ENCODE measurements around the gene MSL3B.

The MSL3B gene

GRCh38 chr2:233853353-233853752 is 14.8 kb downstream of the MSL3B start:
- H3K36me3 ChIP-seq (ENCODE audit: insufficient read depth, low read length), result peaks cover 50% of the 10 kb centered on the region

DNA sequence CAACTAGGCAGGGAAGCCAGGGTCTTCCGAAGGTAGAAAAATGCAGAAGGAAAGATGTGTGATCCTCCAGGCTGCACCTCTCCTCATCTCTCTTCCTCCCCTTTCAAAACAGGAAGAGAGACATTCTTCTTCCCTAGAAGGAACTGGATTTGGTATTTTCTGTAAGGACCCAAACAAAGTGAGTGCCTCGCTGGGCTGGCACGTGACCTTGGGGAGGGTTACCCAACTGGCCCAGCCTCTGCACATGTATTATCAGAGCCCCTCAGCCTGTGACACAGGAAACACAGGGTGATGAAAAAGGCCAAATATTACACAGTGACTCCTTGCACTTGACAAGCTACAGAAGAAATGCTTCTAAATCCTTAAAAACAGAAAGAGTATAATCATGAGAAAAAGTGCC is 16.1 kb downstream of the MSL3B start:
- Histone ChIP-seq H3K36me3 (ENCODE audit: insufficient read depth, low read length) (peaks cover 63% of the 10 kb centered on the region), H3K4me1 (ENCODE audit: insufficient read depth, low read length) (peaks cover 15% of the 10 kb centered on the region; the same call in 1 of the 2 replicates), H3K9me3 (ENCODE audit: insufficient read depth, low read depth, low read length) (no peaks in the 10 kb centered on the region), H3K27ac (ENCODE audit: low read depth, low read length) (no peak overlapping the region), H3K4me3 (ENCODE audit: low read length) (peak overlapping the region; percentile 67; the same call in 1 of the 2 replicates), H3K9ac (ENCODE audit: low read depth, low read length) (no peak overlapping the region), H3K27me3 (ENCODE audit: insufficient read depth, low read length) (no peaks in the 10 kb centered on the region)
- WGBS, result 83% methylated on average over 3 of the region's 3 CpGs

More at GRCh38 chr2:233853353-233853752, 14.8 kb downstream of the MSL3B start:
- Histone ChIP-seq H3K27me3 (ENCODE audit: insufficient read depth, low read length) (no peaks in the 10 kb centered on the region), H3K9ac (ENCODE audit: low read depth, low read length) (peak overlapping the region; percentile 88), H3K27ac (ENCODE audit: low read depth, low read length) (no peak overlapping the region), H3K4me3 (ENCODE audit: low read length) (peak overlapping the region; percentile 67), H3K9me3 (ENCODE audit: insufficient read depth, low read depth, low read length) (no peaks in the 10 kb centered on the region), H3K4me1 (ENCODE audit: insufficient read depth, low read length) (peaks cover 15% of the 10 kb centered on the region; the same call in 1 of the 2 replicates)
- WGBS, result 32% methylated on average over 8 of the region's 8 CpGs

- no peak overlapping the region for H3K4me3 ChIP-seq (ENCODE audit: low read length)
- H3K9ac ChIP-seq (ENCODE audit: low read depth, low read length), result no peak overlapping the region
- 86% methylated on average over 3 of the region's 6 CpGs for WGBS
- H3K4me1 ChIP-seq (ENCODE audit: insufficient read depth, low read length), result peaks cover 15% of the 10 kb centered on the region; the same call in 1 of the 2 replicates
- no peaks in the 10 kb centered on the region for H3K27me3 ChIP-seq (ENCODE audit: insufficient read depth, low read length)
- no peak overlapping the region for H3K27ac ChIP-seq (ENCODE audit: low read depth, low read length)
- no peaks in the 10 kb centered on the region for H3K9me3 ChIP-seq (ENCODE audit: insufficient read depth, low read depth, low read length)
- H3K36me3 ChIP-seq (ENCODE audit: insufficient read depth, low read length), result peaks cover 71% of the 10 kb centered on the region
Measured at GRCh38 chr2:233851169-233851568, 17.0 kb downstream of the MSL3B start.

DNA sequence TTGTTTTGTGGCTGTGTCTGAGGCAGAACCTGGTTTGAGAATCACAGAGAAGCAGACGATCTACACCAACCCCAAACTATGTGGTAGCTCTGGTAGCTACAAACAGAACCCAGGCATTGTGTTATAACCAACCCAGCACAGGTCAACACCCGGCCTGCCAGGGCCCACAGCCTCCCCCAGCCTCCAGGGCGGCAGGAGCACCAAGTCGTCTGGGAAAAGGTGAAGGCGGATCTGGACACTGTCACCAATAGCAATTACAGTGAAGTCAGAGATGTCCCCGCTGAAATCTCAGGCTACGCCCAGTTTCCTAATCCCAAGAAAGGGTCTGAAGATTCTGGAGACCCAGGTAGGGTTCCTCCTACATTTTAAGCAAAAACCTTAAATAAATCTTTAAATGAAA is 17.4 kb downstream of the MSL3B start:
- H3K9ac ChIP-seq (ENCODE audit: low read depth, low read length), result no peak overlapping the region
- H3K4me1 ChIP-seq (ENCODE audit: insufficient read depth, low read length), result peaks cover 15% of the 10 kb centered on the region; the same call in 1 of the 2 replicates
- H3K4me3 ChIP-seq (ENCODE audit: low read length), result no peak overlapping the region
- H3K9me3 ChIP-seq (ENCODE audit: insufficient read depth, low read depth, low read length), result no peaks in the 10 kb centered on the region
- H3K27ac ChIP-seq (ENCODE audit: low read depth, low read length), result no peak overlapping the region
- H3K27me3 ChIP-seq (ENCODE audit: insufficient read depth, low read length), result no peaks in the 10 kb centered on the region
- WGBS, result 95% methylated on average over 7 of the region's 7 CpGs
- peaks cover 76% of the 10 kb centered on the region for H3K36me3 ChIP-seq (ENCODE audit: insufficient read depth, low read length)

- Histone ChIP-seq H3K9ac (ENCODE audit: low read depth, low read length) (no peak overlapping the region), H3K27me3 (ENCODE audit: insufficient read depth, low read length) (no peaks in the 10 kb centered on the region), H3K27ac (ENCODE audit: low read depth, low read length) (no peak overlapping the region), H3K4me3 (ENCODE audit: low read length) (no peak overlapping the region), H3K36me3 (ENCODE audit: insufficient read depth, low read length) (peaks cover 86% of the 10 kb centered on the region), H3K9me3 (ENCODE audit: insufficient read depth, low read depth, low read length) (no peaks in the 10 kb centered on the region), H3K4me1 (ENCODE audit: insufficient read depth, low read length) (peaks cover 11% of the 10 kb centered on the region; the same call in 1 of the 2 replicates)
- WGBS, result 97% methylated on average over 13 of the region's 13 CpGs
Measured at GRCh38 chr2:233849607-233850271, 18.4 kb downstream of the MSL3B start.

GRCh38 chr2:233848276-233848675 is 19.9 kb downstream of the MSL3B start:
- Histone ChIP-seq H3K36me3 (ENCODE audit: insufficient read depth, low read length) (peaks cover 100% of the 10 kb centered on the region), H3K9me3 (ENCODE audit: insufficient read depth, low read depth, low read length) (no peaks in the 10 kb centered on the region), H3K9ac (ENCODE audit: low read depth, low read length) (no peak overlapping the region), H3K4me3 (ENCODE audit: low read length) (no peak overlapping the region), H3K27me3 (ENCODE audit: insufficient read depth, low read length) (no peaks in the 10 kb centered on the region), H3K4me1 (ENCODE audit: insufficient read depth, low read length) (peaks cover 10% of the 10 kb centered on the region; the same call in 1 of the 2 replicates), H3K27ac (ENCODE audit: low read depth, low read length) (no peak overlapping the region)
- 97% methylated on average over 13 of the region's 13 CpGs for WGBS

DNA sequence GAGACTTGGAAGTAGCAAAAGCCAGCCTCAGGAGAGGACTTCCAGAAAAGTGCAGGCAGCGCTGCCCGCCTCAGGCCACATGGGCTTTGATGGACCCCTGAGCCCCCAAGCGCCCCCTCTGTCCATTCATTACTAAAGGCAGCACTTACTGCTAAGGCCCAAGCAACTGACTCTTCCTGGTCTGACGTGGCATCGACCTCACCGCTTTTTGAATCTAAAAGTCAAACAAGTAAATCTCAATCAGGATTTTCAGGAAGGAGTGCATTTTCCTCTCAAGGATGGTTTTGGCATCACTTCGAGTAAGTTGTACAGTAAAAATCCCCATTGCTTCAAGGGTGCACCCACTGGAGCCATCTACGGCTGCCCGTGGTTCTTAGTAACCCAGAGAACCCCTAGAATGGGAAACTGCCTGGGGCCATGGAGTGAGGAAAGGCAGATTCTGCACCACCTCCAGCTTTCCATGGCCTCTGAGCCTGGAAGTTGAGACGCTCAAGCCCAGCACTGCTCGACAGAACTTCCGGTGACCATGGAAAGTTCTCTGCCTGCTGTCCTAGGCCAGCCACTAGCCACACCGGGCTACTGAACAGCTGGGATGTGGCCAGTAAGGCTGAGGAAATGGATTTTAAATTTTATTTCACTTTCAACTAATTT is 20.8 kb downstream of the MSL3B start:
- 0 out of 2 replicates have a peak, but pooled peaks cover under 1% of the 10 kb centered on the region for H3K4me1 ChIP-seq (ENCODE audit: insufficient read depth, low read length)

GRCh38 chr2:233846387-233847247 is 21.6 kb downstream of the MSL3B start:
- no peaks in the 10 kb centered on the region for H3K4me1 ChIP-seq (ENCODE audit: insufficient read depth, low read length)
- H3K9me3 ChIP-seq (ENCODE audit: insufficient read depth, low read depth, low read length), result no peaks in the 10 kb centered on the region
- H3K4me3 ChIP-seq (ENCODE audit: low read length), result no peak overlapping the region
- no peak overlapping the region for H3K9ac ChIP-seq (ENCODE audit: low read depth, low read length)
- H3K27me3 ChIP-seq (ENCODE audit: insufficient read depth, low read length), result no peaks in the 10 kb centered on the region
- H3K27ac ChIP-seq (ENCODE audit: low read depth, low read length), result no peak overlapping the region
- whole genome bisulfite sequencing, result 94% methylated on average over 16 of the region's 16 CpGs
- peaks cover 100% of the 10 kb centered on the region for H3K36me3 ChIP-seq (ENCODE audit: insufficient read depth, low read length)

More for the DNA sequence above, 20.8 kb downstream of the MSL3B start:
- no peak overlapping the region for H3K4me3 ChIP-seq (ENCODE audit: low read length)
- 95% methylated on average over 13 of the region's 13 CpGs for WGBS
- peaks cover 100% of the 10 kb centered on the region for H3K36me3 ChIP-seq (ENCODE audit: insufficient read depth, low read length)
- H3K9ac ChIP-seq (ENCODE audit: low read depth, low read length), result no peak overlapping the region
- H3K27ac ChIP-seq (ENCODE audit: low read depth, low read length), result no peak overlapping the region
- no peaks in the 10 kb centered on the region for H3K9me3 ChIP-seq (ENCODE audit: insufficient read depth, low read depth, low read length)
- no peaks in the 10 kb centered on the region for H3K27me3 ChIP-seq (ENCODE audit: insufficient read depth, low read length)

DNA sequence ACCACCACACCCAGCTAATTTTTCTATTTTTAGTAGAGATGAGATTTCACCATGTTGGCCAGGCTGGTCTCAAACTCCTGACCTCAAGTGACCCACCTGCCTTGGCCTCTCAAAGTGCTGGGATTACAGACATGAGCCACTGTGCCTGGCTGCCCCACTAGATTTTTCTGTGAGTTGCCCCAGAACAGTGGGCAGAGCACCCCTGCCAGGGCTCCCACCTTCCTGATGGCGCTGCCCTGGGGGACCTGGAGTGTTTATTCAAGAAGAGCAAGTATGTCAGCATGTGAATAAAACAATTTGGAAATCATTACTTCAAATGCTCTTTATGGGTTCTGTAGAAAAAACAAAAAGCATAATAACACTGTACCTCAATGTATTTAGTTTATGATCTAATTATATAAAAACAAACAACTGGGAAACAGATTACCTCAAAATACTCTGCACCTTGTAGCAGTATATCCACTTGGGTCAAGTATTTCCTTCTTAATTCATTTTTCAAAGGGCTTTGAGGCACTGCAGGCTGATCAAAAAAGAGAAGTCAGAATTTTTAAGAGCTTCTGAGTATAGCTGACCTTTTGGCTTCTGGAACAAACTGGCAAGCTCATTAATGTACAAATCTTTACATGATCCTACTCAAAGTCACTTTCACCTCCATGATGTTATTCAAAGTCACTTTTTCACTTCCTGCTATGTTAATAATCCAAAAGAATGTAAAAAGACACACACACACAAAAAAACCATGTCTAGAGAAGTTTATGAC is 22.7 kb downstream of the MSL3B start:
- H3K36me3 ChIP-seq (ENCODE audit: insufficient read depth, low read length), result peaks cover 100% of the 10 kb centered on the region
- WGBS, result 93% methylated on average over 1 of the region's 1 CpG

GRCh38 chr2:233844836-233845235 is 23.4 kb downstream of the MSL3B start:
- no peak overlapping the region for H3K27ac ChIP-seq (ENCODE audit: low read depth, low read length)
- peaks cover 100% of the 10 kb centered on the region for H3K36me3 ChIP-seq (ENCODE audit: insufficient read depth, low read length)
- H3K27me3 ChIP-seq (ENCODE audit: insufficient read depth, low read length), result no peaks in the 10 kb centered on the region
- 97% methylated on average over 3 of the region's 3 CpGs for WGBS
- no peak overlapping the region for H3K9ac ChIP-seq (ENCODE audit: low read depth, low read length)
- no peaks in the 10 kb centered on the region for H3K4me1 ChIP-seq (ENCODE audit: insufficient read depth, low read length)
- H3K4me3 ChIP-seq (ENCODE audit: low read length), result no peak overlapping the region
- H3K9me3 ChIP-seq (ENCODE audit: insufficient read depth, low read depth, low read length), result no peaks in the 10 kb centered on the region

More for the DNA sequence above, 22.7 kb downstream of the MSL3B start:
- no peaks in the 10 kb centered on the region for H3K9me3 ChIP-seq (ENCODE audit: insufficient read depth, low read depth, low read length)
- no peaks in the 10 kb centered on the region for H3K4me1 ChIP-seq (ENCODE audit: insufficient read depth, low read length)
- H3K27me3 ChIP-seq (ENCODE audit: insufficient read depth, low read length), result no peaks in the 10 kb centered on the region
- no peak overlapping the region for H3K27ac ChIP-seq (ENCODE audit: low read depth, low read length)
- no peak overlapping the region for H3K4me3 ChIP-seq (ENCODE audit: low read length)
- H3K9ac ChIP-seq (ENCODE audit: low read depth, low read length), result no peak overlapping the region

Data from HUES64 (cell line).